Prostate gland (tissue), 2 donors: Measurements from ENCODE around the gene SIM2. TPM values are rescaled to one million over a fixed set of nuclear protein-coding genes. Genes with fewer than 3 reads are reported as not detected.
"Not testable (repeated sequence)": the region's sequence is repeated elsewhere in the genome, so short reads cannot be mapped to it uniquely, and the experiment has no call there.

Experiments used
- DNase-seq: peaks from one replicate; pipeline ENCODE4 v3.0.0-alpha.2; 2019; ENCODE audit warnings: low spot score
- H3K27ac ChIP-seq, 2 donors: fragments of 200-600 bp; sonication (generic); 2 replicates each; pipeline ENCODE4 v1.5.1; 2017 to 2019
- H3K27me3 ChIP-seq: fragments of 200-600 bp; sonication (generic); replicated peaks from 2 replicates; pipeline ENCODE4 v1.5.1; 2019; ENCODE audit not compliant: insufficient read depth
- H3K36me3 ChIP-seq, 2 donors: fragments of 200-600 bp; sonication (generic); 1 replicate in 1 of 2; 2 replicates in 1 of 2; pipeline versions ENCODE4 v1.5.1 to v1.8.1; 2017 to 2019
- H3K4me1 ChIP-seq: fragments of 200-600 bp; sonication (generic); replicated peaks from 2 replicates; pipeline ENCODE4 v1.5.1; 2019
- H3K4me3 ChIP-seq, 2 donors: fragments of 200-600 bp; sonication (generic); 2 replicates each; pipeline ENCODE4 v1.5.1; 2017 to 2019
- H3K9me3 ChIP-seq: fragments of 200-600 bp; sonication (generic); 2 replicates; pipeline ENCODE4 v1.5.1; 2017
- POLR2A ChIP-seq: fragments of 450-650 bp; IDR thresholded peaks from one replicate; pipeline ENCODE4 v1.6.1; 2016; ENCODE audit warnings: antibody characterized with exemption, mild to moderate bottlenecking
- POLR2AphosphoS5 ChIP-seq: sonication (generic); formaldehyde crosslinking; IDR thresholded peaks from one replicate; pipeline ENCODE4 v1.6.1; 2017; ENCODE audit warnings: antibody characterized with exemption
- WGBS: methylation state at CpG from one replicate; pipeline ENCODE4 v1.1.5; 2018; 5-methylcytosine and 5-hydroxymethylcytosine counted together
- intact Hi-C: fragments of 100-400 bp; cut with DNase I; formaldehyde crosslinking; loops from one replicate; pipeline ENCODE4 v1.14.2; 2022
- total RNA-seq, 2 donors: library from RNA; depleted of rRNA; stranded (reverse); fragments of >200 nt; gene quantifications; one replicate each; pipeline ENCODE4 v1.1.0, GENCODE V29; 2016
- TF ChIP-seq, protein P1 (sequence below), 4 experiments: fragments of 200-600 bp in 2 of 4; fragments of 450-650 bp in 2 of 4; sonication (generic) in 2 of 4; IDR thresholded peaks; 1 replicate in 3 of 4; 2 replicates in 1 of 4; pipeline ENCODE4 v1.5.1; 2016 to 2019; ENCODE audit warnings: antibody characterized with exemption in 4 of 4, mild to moderate bottlenecking in 2 of 4, moderate library complexity in 2 of 4

The SIM2 gene, protein sequence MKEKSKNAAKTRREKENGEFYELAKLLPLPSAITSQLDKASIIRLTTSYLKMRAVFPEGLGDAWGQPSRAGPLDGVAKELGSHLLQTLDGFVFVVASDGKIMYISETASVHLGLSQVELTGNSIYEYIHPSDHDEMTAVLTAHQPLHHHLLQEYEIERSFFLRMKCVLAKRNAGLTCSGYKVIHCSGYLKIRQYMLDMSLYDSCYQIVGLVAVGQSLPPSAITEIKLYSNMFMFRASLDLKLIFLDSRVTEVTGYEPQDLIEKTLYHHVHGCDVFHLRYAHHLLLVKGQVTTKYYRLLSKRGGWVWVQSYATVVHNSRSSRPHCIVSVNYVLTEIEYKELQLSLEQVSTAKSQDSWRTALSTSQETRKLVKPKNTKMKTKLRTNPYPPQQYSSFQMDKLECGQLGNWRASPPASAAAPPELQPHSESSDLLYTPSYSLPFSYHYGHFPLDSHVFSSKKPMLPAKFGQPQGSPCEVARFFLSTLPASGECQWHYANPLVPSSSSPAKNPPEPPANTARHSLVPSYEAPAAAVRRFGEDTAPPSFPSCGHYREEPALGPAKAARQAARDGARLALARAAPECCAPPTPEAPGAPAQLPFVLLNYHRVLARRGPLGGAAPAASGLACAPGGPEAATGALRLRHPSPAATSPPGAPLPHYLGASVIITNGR
- total RNA-seq: 10 to 100 TPM in 1 of 2 donors, 1 to 10 TPM in 1; 1.0 to 16.3 TPM

DNA sequence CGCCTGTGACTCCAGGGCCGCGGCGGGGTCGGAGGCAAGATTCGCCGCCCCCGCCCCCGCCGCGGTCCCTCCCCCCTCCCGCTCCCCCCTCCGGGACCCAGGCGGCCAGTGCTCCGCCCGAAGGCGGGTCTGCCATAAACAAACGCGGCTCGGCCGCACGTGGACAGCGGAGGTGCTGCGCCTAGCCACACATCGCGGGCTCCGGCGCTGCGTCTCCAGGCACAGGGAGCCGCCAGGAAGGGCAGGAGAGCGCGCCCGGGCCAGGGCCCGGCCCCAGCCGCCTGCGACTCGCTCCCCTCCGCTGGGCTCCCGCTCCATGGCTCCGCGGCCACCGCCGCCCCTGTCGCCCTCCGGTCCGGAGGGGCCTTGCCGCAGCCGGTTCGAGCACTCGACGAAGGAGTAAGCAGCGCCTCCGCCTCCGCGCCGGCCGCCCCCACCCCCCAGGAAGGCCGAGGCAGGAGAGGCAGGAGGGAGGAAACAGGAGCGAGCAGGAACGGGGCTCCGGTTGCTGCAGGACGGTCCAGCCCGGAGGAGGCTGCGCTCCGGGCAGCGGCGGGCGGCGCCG is at the start of gene SIM2:
Gene SIM2, plus strand, starts transcription at position 135 of the 565 bp plus-strand sequence. CDS start 632 bp downstream, outside the sequence.
- TF ChIP-seq POLR2AphosphoS5 (no peak), POLR2A (no peak)
- TF ChIP-seq, protein P1, sequence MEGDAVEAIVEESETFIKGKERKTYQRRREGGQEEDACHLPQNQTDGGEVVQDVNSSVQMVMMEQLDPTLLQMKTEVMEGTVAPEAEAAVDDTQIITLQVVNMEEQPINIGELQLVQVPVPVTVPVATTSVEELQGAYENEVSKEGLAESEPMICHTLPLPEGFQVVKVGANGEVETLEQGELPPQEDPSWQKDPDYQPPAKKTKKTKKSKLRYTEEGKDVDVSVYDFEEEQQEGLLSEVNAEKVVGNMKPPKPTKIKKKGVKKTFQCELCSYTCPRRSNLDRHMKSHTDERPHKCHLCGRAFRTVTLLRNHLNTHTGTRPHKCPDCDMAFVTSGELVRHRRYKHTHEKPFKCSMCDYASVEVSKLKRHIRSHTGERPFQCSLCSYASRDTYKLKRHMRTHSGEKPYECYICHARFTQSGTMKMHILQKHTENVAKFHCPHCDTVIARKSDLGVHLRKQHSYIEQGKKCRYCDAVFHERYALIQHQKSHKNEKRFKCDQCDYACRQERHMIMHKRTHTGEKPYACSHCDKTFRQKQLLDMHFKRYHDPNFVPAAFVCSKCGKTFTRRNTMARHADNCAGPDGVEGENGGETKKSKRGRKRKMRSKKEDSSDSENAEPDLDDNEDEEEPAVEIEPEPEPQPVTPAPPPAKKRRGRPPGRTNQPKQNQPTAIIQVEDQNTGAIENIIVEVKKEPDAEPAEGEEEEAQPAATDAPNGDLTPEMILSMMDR (IDR thresholded peaks at IDR 0.05): no peak
- Histone ChIP-seq H3K4me1 (peaks cover 11% of the 10 kb centered on the region), H3K27ac (peak within 1 kb of the TSS; percentile 62 to 83), H3K4me3 (peak within 1 kb of the TSS; percentile 51 to 59), H3K27me3 (peaks cover 17% of the 10 kb centered on the region), H3K9me3 (no peaks in the 10 kb centered on the region), H3K36me3 (no peaks in the 10 kb centered on the region)
- WGBS: 2% methylated on average over 39 of the region's 70 CpGs
- intact Hi-C loops: no loop called here
- DNase-seq: peak; percentile 63

DNA sequence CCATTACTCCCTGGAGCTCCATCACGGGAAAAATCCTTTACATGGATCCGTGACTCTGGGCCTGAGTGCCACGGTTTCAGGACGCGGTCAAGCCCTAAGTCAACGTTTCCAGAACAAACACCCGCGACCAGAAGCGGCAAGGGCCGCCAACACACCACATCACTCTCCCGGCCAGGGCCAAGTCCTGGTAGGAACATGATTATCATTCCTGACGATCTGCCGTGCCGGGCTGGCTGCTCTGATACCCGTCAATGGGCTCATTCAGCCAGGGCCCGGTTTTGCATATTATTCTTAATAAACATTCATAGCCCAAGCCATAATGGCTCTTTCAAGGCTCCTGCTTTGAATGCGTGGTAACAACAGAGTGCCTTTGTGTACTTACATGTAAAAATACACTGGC is 44.6 kb upstream of the SIM2 start:
- Histone ChIP-seq H3K4me1 (no peaks in the 10 kb centered on the region), H3K9me3 (no peaks in the 10 kb centered on the region), H3K4me3 (no peak overlapping the region), H3K27me3 (no peaks in the 10 kb centered on the region), H3K36me3 (no peaks in the 10 kb centered on the region), H3K27ac (no peak overlapping the region)
- DNase-seq: no peak
- 74% methylated on average over 17 of the region's 17 CpGs for WGBS
- intact Hi-C loops: no loop called here
- TF ChIP-seq, protein P1 (IDR thresholded peaks at IDR 0.05): no peak
- TF ChIP-seq POLR2A: no peak
- TF ChIP-seq POLR2AphosphoS5: no peak

DNA sequence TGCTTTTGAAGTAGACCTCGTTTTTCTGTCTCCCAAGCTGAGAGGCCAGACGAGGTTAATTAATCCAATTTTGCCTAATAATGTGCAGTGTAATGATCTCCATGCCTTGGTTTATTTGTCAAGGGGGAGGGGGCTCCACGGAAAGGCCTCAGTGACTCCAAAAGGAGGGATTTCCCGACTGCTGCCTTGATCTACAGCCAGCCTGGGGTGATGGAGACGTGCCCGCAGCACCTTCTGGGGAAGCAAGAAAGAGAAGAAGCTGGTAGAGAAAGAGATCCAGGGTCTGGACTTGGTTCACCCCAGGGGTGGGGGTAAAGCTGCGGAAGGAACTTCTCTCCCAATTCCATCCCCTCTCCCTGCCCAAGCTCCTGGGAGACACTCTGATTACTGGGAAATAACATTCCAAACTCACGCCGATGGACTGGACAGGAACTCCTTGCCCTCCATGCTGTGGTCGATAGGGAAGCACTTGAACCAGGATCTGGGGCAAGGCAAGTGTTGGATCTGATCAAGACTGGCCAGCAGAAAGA is 44.1 kb upstream of the SIM2 start:
- no peak for TF ChIP-seq POLR2A
- TF ChIP-seq, protein P1 (IDR thresholded peaks at IDR 0.05): no peak
- TF ChIP-seq POLR2AphosphoS5: no peak
- 86% methylated on average over 10 of the region's 10 CpGs for WGBS
- H3K4me3 ChIP-seq: no peak overlapping the region
- intact Hi-C loops: no loop called here
- no peaks in the 10 kb centered on the region for H3K36me3 ChIP-seq
- no peaks in the 10 kb centered on the region for H3K27me3 ChIP-seq
- H3K9me3 ChIP-seq: no peaks in the 10 kb centered on the region
- H3K27ac ChIP-seq: no peak overlapping the region
- DNase-seq: no peak
- no peaks in the 10 kb centered on the region for H3K4me1 ChIP-seq

DNA sequence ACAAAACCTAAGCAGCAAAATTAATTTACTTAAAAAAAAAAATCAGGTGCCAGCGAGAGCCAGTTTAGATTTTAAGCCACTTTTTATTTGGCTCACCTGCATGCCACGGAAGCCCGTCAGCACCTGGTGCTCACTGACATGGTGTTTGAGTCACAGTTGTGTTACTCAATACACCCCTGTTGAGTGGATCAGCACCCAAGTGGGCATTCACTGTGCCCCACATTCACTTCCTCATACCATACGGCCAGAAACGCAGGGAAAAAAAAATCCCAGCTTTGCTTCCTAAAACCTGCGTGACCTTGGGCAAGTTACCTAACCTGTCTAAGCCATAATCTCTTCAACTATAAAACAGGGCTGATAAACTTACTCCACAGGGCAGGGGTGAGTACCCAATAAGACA is 42.8 kb upstream of the SIM2 start:
- WGBS: 64% methylated on average over 6 of the region's 6 CpGs
- Histone ChIP-seq H3K27me3 (no peaks in the 10 kb centered on the region), H3K27ac (no peak overlapping the region), H3K4me1 (no peaks in the 10 kb centered on the region), H3K4me3 (no peak overlapping the region), H3K9me3 (no peaks in the 10 kb centered on the region), H3K36me3 (no peaks in the 10 kb centered on the region)
- intact Hi-C loops: no loop called here
- TF ChIP-seq POLR2AphosphoS5: no peak
- no peak for TF ChIP-seq POLR2A
- TF ChIP-seq, protein P1 (IDR thresholded peaks at IDR 0.05): no peak
- no peak for DNase-seq

DNA sequence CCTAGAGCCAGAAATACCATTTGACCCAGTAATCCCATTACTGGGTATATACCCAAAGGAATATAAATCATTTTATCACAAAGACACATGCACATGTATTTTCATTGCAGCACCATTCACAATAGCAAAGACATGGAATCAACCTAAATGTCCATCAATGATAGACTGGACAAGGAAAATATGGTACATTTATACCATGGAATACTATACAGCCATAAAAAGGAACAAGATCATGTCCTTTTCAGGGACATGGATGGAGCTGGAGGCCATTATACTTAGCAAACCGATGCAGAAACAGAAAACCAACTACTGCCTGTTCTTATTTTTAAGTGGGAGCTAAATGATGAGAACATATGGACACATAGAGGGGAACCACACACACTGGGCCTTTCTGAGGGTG is 41.6 kb upstream of the SIM2 start:
- intact Hi-C loops: not testable (repeated sequence)

More for the DNA sequence above, 41.6 kb upstream of the SIM2 start:
- not testable (repeated sequence) for DNase-seq, H3K9me3 ChIP-seq, H3K4me3 ChIP-seq, H3K4me1 ChIP-seq, H3K36me3 ChIP-seq, H3K27ac ChIP-seq, H3K27me3 ChIP-seq
- WGBS: 72% methylated on average over 1 of the region's 1 CpG
